K562 (cell line): Measurements from ENCODE around the gene ITGB5. TPM values are rescaled to one million over a fixed set of nuclear protein-coding genes. Genes with fewer than 3 reads are reported as not detected.
A peak's percentile ranks its signal among the peaks of the same experiment; 100 is the strongest.

Source experiments
- CBFA2T3 ChIP-seq: fragments of 450-650 bp; IDR thresholded peaks from 2 replicates; pipeline ENCODE4 v1.6.1; 2017
- MCM7 ChIP-seq, 2 experiments: fragments of 450-650 bp; IDR thresholded peaks; 2 replicates each; pipeline ENCODE4 v1.6.1; 2016 to 2018
- MEF2D ChIP-seq: conservative IDR thresholded peaks from 2 replicates; pipeline ENCODE4 v1.6.1; 2016; ENCODE audit warnings: low read depth, missing genetic modification characterization, missing compliant biosample characterization
- TBL1XR1 ChIP-seq, 2 experiments: IDR thresholded peaks; 2 replicates each; pipeline ENCODE4 v1.6.1; 2012; ENCODE audit warnings: improper control_type of control experiment in 2 of 2, low read length in 2 of 2, mild to moderate bottlenecking in 1 of 2
- ZNF3 ChIP-seq: fragments of 250-450 bp; sonication (Bioruptor Pico); IDR thresholded peaks from 2 replicates; pipeline ENCODE4 v1.5.0; 2021; ENCODE audit warnings: mild to moderate bottlenecking, moderate library complexity
- polyA plus RNA-seq, 8 experiments: library from polyadenylated mRNA; depleted of rRNA in 4 of 8; stranded (reverse) in 5 of 8; unstranded in 3 of 8; fragments of >200 nt; fragmentation: Nextera tagmentation in 2 of 8; fragmentation: Illumina TruSeq in 1 of 8; extraction: Ambion mirVana in 2 of 8; extraction: Trizol in 1 of 8; gene quantifications; 2 replicates each; pipeline versions ENCODE4 v1.2.1 to v1.2.3, GENCODE V29; 2011 to 2014; ENCODE audit warnings: inconsistent platforms in 1 of 8, missing spikeins in 1 of 8
- total RNA-seq, 7 experiments: library from RNA; depleted of rRNA in 6 of 7; stranded (reverse); fragments of >200 nt in 6 of 7; fragmentation: Illumina TruSeq in 2 of 7; extraction: Trizol in 2 of 7; gene quantifications; 2 replicates each; pipeline versions ENCODE4 v1.2.1 to v1.2.3, GENCODE V29; 2011 to 2021; ENCODE audit warnings: low replicate concordance in 1 of 7
- TF ChIP-seq, protein P1 (sequence below): sonication (generic); formaldehyde crosslinking; IDR thresholded peaks from 2 replicates; pipeline ENCODE4 v1.8.0; 2023; ENCODE audit warnings: mild to moderate bottlenecking, missing genetic modification reagents
- TF ChIP-seq, protein P2 (sequence below): fragments of 250-450 bp; sonication (Bioruptor Pico); IDR thresholded peaks from 2 replicates; pipeline ENCODE4 v1.6.1; 2021; ENCODE audit warnings: mild to moderate bottlenecking
- TF ChIP-seq, protein P3 (sequence below), 2 experiments: fragments of 250-450 bp in 1 of 2; fragments of 450-650 bp in 1 of 2; sonication (Bioruptor Pico) in 1 of 2; IDR thresholded peaks; 2 replicates each; pipeline versions ENCODE4 v1.6.1 to v1.8.0; 2016 to 2021; ENCODE audit warnings: mild to moderate bottlenecking in 2 of 2, moderate library complexity in 2 of 2, missing compliant biosample characterization in 1 of 2, missing genetic modification characterization in 1 of 2
- TF ChIP-seq, protein P4 (sequence below): fragments of 450-650 bp; IDR thresholded peaks from 2 replicates; pipeline ENCODE4 v1.6.1; 2016; ENCODE audit warnings: low read depth
- TF ChIP-seq, protein P5 (sequence below): fragments of 450-650 bp; formaldehyde crosslinking; IDR thresholded peaks from 2 replicates; pipeline ENCODE4 v1.4.0; 2020; ENCODE audit warnings: mild to moderate bottlenecking, moderate library complexity

Gene ITGB5
- total and polyA plus RNA-seq, 9 of the 15 experiments (the other 6 are each of a cell fraction or from before 2014, with no cell fraction given): 1.7 to 46.8 (median 9.9) TPM

DNA sequence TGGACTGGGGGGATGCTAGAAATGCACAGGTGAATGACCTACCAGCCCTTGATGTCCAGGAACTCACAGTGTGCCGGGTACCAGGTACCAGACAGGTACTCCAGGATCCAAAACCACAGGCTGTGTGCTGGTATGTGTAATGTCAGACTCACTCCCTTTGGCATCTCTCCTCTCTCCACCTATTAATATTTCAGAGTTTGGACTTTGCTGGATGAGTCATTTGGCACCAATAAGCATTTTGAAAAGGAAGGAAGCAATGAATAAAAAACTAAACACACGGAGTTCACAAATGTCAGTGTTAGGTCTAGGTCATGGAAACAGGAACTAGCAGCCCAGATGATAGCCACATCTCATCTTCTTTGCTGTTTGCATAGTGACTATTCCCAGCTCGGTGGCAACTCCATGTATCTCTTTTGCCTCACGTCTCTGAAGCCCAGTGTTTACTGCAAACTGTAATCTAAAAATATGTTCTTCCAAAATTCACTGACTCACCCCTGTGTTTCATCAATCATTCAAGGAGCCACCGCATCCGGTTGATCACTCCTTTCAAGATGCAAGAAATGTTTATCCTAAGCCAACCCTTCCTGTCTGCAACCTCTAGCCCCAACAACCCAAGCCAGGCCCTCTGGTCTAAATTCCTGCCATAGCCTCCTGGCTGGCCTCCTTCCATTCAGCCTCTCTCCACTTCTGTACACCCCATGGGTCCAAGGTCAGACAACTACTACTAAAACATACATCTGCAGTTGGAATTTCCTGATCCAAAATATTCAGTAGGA lies 8.4 kb downstream of the ITGB5 start (continued):
- TF ChIP-seq, protein P1, sequence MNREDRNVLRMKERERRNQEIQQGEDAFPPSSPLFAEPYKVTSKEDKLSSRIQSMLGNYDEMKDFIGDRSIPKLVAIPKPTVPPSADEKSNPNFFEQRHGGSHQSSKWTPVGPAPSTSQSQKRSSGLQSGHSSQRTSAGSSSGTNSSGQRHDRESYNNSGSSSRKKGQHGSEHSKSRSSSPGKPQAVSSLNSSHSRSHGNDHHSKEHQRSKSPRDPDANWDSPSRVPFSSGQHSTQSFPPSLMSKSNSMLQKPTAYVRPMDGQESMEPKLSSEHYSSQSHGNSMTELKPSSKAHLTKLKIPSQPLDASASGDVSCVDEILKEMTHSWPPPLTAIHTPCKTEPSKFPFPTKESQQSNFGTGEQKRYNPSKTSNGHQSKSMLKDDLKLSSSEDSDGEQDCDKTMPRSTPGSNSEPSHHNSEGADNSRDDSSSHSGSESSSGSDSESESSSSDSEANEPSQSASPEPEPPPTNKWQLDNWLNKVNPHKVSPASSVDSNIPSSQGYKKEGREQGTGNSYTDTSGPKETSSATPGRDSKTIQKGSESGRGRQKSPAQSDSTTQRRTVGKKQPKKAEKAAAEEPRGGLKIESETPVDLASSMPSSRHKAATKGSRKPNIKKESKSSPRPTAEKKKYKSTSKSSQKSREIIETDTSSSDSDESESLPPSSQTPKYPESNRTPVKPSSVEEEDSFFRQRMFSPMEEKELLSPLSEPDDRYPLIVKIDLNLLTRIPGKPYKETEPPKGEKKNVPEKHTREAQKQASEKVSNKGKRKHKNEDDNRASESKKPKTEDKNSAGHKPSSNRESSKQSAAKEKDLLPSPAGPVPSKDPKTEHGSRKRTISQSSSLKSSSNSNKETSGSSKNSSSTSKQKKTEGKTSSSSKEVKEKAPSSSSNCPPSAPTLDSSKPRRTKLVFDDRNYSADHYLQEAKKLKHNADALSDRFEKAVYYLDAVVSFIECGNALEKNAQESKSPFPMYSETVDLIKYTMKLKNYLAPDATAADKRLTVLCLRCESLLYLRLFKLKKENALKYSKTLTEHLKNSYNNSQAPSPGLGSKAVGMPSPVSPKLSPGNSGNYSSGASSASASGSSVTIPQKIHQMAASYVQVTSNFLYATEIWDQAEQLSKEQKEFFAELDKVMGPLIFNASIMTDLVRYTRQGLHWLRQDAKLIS (CRISPR knock-in tag): no peak
- TF ChIP-seq MEF2D (tag) (peak; percentile 93), TBL1XR1 (IDR thresholded peaks at IDR 0.05; ENCODE audit: low read length in 2 of 2) (peak in 1 of 2 experiments; percentile 68; a peak in 2 of 4 replicates), ZNF3 (no peak), CBFA2T3 (peak; percentile 83), MCM7 (IDR thresholded peaks at IDR 0.05) (no peak)
- TF ChIP-seq, protein P2, sequence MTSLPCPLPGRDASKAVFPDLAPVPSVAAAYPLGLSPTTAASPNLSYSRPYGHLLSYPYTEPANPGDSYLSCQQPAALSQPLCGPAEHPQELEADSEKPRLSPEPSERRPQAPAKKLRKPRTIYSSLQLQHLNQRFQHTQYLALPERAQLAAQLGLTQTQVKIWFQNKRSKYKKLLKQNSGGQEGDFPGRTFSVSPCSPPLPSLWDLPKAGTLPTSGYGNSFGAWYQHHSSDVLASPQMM (CRISPR knock-in tag): no peak
- TF ChIP-seq, protein P3, sequence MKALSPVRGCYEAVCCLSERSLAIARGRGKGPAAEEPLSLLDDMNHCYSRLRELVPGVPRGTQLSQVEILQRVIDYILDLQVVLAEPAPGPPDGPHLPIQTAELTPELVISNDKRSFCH (CRISPR knock-in tag; IDR thresholded peaks at IDR 0.05): no peak
- TF ChIP-seq, protein P3 (tag; IDR thresholded peaks at IDR 0.05): 0 out of 2 replicates have a peak, but pooled peaks have one; percentile 42
- TF ChIP-seq, protein P4, sequence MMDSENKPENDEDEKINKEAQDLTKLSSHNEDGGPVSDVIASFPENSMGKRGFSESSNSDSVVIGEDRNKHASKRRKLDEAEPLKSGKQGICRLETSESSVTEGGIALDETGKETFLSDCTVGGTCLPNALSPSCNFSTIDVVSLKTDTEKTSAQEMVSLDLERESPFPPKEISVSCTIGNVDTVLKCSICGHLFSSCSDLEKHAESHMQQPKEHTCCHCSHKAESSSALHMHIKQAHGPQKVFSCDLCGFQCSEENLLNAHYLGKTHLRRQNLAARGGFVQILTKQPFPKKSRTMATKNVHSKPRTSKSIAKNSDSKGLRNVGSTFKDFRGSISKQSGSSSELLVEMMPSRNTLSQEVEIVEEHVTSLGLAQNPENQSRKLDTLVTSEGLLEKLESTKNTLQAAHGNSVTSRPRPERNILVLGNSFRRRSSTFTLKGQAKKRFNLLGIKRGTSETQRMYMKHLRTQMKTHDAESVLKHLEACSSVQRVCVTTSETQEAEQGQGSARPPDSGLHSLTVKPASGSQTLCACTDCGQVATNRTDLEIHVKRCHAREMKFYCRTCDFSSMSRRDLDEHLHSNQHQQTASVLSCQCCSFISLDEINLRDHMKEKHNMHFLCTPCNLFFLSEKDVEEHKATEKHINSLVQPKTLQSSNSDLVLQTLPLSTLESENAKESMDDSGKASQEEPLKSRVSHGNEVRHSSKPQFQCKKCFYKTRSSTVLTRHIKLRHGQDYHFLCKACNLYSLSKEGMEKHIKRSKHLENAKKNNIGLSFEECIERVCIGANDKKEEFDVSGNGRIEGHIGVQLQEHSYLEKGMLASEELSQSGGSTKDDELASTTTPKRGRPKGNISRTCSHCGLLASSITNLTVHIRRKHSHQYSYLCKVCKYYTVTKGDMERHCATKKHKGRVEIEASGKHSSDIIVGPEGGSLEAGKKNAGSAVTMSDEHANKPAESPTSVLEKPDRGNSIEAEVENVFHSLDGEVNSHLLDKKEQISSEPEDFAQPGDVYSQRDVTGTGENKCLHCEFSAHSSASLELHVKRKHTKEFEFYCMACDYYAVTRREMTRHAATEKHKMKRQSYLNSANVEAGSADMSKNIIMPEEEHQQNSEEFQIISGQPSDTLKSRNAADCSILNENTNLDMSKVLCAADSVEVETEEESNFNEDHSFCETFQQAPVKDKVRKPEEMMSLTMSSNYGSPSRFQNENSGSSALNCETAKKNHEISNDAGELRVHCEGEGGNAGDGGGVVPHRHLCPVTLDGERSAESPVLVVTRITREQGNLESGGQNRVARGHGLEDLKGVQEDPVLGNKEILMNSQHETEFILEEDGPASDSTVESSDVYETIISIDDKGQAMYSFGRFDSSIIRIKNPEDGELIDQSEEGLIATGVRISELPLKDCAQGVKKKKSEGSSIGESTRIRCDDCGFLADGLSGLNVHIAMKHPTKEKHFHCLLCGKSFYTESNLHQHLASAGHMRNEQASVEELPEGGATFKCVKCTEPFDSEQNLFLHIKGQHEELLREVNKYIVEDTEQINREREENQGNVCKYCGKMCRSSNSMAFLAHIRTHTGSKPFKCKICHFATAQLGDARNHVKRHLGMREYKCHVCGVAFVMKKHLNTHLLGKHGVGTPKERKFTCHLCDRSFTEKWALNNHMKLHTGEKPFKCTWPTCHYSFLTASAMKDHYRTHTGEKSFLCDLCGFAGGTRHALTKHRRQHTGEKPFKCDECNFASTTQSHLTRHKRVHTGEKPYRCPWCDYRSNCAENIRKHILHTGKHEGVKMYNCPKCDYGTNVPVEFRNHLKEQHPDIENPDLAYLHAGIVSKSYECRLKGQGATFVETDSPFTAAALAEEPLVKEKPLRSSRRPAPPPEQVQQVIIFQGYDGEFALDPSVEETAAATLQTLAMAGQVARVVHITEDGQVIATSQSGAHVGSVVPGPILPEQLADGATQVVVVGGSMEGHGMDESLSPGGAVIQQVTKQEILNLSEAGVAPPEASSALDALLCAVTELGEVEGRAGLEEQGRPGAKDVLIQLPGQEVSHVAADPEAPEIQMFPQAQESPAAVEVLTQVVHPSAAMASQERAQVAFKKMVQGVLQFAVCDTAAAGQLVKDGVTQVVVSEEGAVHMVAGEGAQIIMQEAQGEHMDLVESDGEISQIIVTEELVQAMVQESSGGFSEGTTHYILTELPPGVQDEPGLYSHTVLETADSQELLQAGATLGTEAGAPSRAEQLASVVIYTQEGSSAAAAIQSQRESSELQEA: no peak
- TF ChIP-seq, protein P5, sequence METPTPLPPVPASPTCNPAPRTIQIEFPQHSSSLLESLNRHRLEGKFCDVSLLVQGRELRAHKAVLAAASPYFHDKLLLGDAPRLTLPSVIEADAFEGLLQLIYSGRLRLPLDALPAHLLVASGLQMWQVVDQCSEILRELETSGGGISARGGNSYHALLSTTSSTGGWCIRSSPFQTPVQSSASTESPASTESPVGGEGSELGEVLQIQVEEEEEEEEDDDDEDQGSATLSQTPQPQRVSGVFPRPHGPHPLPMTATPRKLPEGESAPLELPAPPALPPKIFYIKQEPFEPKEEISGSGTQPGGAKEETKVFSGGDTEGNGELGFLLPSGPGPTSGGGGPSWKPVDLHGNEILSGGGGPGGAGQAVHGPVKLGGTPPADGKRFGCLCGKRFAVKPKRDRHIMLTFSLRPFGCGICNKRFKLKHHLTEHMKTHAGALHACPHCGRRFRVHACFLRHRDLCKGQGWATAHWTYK (CRISPR knock-in tag): no peak
